Hippocampal formation (tissue), 2 donors: ENCODE measurements around the gene EWSR1.

Source experiments
- DNase-seq, 2 donors: peaks; one replicate each; lab custom pipeline; 2025; lab: John Stamatoyannopoulos, UW

The EWSR1 gene

DNA sequence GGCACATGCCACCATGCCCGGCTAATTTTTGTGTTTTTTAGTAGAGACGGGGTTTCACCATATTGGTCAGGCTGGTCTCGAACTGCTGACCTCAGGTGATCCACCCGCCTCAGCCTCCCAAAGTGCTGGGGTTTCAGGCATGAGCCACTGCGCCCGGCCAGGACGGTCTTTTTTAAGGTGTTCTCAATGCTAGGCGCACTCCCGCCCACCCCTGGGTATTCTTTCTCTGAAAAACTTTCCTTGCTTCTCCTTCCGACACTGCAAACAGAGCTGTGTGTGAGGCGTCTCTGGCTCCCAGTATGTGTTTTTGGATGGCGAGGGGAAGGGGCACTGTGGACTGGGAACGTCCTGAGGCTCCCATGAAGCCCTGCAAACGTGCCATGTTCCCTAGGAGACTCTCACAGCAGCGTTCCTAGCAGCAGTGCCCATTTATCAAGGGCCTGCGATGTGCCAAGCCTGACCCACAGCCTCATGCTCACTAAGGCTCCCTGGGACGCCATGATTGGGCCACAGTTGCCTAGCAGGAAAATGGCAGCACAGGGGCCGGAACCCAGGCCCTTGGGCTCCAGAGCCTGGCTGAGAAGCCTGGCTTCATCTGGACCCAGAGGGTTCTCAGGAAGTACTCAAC, 49.9 kb downstream of the EWSR1 start:
- no peak for DNase-seq

DNA sequence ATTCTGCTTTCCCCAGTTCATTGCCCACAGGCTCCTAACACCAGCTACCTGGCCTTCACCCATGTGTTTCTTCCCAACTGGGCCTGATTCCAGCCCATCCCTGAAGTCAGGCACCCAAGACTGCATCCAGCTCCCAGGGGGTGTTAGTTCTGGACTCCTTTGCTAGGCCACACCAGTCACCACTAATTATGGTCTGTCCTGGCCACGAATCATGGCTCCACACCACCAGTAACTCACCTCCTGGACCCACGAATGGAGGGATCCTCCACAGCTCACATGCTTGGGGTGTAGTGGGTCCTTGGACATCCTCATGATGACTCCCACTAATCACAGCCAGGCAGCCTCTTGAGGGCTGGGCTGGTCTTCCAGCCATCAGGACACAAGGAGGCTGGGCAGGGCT, 51.0 kb downstream of the EWSR1 start:
- DNase-seq: no peak

DNA sequence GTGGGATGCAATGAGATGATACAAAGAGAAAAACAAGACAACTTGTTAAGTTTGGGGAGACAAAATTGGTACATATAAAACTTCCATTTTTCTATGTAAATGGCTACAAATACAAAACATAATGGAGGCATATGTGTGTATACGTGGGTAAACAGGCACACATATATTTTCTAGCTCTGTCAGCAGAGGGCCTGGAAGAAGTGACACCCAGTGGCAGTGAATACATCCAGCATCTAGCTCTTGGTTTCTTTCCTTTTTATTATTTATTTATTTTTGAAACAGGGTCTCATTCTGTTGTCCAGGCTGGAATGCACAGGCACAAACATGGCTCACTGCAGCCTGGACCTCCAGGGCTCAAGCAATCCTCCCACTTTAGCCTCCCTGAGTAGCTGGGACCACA, 52.5 kb downstream of the EWSR1 start:
- no peak for DNase-seq

DNA sequence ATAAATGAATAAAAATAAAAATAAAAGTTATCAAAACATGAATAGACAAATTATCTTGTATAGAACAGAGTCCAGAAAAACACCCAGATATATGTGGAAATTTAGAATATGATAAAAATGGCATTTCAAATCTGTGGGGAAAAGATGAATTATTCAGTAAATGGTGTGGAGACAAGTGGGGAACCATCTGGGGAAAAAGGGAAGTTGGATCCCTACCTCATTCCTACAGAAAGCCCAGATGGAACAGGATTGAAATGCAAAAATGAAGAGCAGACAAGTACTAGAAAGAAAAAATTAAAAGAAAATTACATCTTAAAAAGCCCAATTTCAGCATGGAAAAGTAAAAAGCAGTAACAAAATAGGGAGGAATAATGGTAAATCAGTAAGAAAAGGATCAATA, 55.6 kb downstream of the EWSR1 start:
- no peak for DNase-seq

DNA sequence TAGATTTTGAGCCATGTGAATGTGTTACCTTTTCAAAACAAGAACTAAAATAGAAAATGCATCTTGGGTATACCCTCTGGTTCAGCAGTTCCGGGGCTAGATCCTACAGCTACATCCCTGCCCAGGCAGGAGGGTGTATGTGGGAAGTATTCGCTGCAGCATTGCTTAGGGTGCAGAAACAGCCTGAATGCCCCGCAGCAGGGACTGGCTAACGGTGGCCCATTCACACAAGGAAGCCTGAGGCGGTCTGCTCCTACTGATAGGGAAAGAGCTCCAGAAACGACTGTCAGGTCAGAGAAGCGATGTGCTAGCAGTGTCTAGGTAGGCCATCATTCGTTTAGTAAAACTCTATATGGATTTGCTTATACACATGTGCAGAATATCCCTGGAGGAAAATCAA, 57.3 kb downstream of the EWSR1 start:
- no peak for DNase-seq

DNA sequence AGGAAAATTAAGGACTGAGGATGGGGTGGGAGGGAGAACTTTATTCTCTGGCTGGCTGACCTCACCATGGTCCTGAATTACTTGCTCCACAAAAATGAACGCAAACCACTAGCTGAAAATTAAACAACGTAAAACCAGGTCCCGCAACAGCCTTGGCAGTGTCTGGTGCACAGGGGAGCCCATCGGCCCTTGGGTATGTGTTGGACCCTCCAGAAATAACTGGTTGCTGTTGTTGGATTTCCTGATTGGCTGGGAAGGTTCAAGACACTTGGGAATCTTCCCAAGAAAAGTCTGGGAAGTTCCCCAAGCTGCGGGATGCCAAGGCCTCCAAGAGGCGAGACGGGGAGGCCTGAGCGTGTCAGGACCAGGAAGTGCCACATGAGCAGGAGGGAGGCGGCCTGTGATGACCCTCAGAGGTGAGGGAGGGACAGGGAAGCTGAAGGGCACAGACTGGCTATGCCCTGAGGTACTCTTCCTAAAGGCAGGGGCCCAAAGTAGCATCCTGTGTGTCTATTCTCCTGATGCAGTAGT, 57.8 kb downstream of the EWSR1 start:
- no peak for DNase-seq

DNA sequence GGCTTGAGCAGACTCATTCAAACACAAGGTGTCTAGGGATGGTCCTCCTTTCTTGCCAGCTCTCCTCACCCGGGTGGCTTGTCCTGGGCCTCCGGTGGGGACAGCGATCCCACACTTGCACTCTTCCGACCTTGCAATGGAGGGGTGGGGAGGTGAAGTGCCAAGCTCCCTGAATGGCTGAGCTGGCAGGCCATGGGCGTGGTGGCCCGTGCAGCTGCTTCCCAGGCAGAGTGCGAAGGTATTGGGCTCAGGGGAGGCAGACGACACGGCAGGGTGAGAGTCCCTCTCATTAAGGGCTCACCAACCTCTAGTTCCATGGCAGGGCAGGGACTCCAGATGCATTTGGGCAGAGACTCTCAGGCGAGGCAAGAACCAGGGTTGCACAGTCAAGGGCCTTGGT, 58.4 kb downstream of the EWSR1 start:
- DNase-seq: no peak

DNA sequence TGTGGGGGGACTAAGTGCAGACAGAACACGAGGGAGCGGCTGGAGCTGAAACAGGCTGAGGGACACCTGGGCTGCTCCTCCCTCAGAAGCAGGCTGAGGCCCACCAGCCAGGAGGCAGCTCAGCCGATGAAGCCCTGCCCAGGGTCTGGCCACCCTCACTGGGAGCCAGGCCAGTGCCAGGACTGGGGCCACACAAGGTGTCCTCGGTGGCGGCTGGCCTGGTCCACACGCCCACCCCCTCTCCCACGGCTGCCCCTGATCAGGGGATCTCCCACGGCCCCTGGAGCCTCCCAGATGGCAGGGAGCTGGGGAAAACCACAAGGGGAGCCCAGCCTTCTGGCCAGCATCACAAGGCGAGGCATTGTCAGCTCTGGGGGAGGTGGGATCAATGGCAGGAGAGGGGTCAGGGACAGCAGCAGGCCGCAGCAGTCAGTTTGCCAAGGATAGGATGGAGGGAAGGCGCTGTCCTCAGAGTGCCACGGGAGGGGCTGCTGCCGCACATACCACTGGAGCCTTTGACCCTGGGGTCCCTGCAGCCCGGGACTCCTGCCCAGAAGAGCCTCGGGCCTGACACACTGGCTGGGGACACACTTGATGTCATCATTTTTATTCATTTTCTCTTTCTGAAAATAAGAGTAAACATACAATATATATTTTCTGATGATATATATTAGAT, 59.2 kb downstream of the EWSR1 start:
- DNase-seq: no peak

DNA sequence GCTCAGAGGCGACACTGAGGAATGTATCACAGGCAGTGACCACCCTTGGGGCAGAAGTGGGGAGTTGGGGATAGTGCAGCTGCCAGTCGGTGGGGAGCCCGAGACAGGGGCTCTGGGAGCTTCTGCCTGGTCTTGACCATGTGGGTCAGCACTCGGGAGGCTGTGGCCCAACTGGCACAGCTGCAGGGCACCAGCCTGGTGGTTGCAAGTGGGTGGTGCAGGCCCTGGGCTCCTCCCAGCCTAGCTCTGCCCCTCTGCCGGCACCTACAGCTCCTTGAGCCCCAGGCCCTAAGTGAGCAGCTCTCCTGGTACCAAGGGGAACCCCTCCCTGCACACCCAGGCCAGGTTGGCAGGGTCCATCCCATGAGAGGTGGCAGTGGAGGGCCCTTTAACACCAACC, 60.0 kb downstream of the EWSR1 start:
- no peak for DNase-seq

DNA sequence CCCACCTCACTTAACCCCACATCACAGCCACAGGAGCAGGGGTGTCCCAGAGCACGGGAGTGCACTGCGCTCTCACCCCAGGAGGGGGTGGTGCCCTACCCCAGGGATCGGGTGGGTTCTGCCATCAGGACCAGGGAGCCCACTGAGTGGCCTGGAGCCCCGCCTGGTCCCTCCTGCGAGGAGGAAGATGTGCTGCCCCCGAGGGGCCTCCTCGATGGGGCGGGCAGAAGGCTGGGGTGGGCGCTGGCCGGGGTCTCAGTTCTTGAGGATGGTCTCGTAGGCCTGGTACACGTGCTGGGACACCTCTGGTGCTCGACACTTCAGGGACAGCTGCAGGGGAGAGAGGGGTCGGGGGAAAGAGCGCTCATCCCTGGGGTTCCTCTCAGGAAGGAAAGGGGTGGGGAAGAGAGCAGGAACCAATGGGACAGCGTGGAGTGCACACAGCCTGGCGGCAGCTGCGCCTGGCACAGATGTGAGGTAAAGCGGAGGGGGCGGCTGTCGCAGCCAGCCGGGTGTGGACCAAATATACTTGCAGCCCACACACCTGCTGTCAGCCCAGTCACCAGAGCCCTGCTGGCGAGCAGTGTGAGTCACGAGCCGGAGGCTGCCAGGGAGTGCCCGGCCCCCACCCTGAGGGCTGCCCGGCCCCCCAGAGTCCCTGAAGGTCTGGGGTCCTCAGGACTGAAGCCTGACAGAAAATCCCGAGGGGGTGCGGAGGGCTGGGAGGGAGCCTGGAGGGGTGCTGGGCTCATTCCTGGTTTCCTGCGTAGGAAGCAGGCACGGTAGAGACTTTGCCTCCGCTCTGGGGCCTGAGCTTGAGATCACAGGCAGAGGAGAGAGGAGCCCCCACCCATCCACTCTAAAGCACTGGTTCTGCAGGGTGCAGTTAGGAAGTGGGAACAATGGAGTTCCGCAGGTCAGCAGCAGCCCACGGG, 60.8 kb downstream of the EWSR1 start:
- DNase-seq: no peak

DNA sequence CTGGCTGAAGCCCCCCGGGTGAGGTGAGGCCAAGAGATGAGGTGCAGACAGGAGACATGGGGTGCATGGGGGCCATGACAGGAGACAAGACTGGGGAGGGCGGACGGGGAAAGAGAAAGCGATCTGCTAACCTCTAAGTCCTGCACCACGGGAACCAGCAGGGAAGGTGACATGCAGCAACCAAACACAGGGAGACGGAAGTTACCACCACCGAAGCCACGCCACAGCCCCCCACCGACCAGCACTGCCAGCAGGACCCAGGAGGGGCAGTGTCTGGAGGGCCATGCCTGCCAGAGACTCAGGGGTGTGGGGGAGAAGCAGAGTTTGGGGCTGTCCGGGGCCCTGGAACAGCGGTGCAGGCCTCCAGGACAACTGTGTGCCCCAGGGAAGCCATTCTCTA, 61.5 kb downstream of the EWSR1 start:
- no peak for DNase-seq

DNA sequence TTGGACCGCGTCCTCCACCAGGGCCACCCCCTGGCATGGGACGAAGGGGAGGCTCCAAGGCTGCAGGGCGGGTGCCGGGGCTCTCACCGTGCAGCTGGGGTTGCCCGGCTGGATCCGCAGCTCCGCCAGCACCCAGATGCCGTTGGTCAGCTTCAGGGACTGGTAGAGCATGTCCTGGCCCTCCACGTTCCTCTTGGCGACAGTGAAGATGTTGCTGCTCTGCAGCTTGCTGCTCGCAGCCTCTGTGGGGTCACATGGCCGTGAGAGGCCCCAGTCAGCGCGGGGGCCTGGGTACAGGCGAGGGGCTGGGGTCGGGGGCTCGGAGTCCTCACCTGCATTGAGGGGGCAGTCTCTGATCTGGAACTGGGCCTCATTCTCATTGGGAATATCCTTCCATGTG, 62.2 kb downstream of the EWSR1 start:
- no peak for DNase-seq

DNA sequence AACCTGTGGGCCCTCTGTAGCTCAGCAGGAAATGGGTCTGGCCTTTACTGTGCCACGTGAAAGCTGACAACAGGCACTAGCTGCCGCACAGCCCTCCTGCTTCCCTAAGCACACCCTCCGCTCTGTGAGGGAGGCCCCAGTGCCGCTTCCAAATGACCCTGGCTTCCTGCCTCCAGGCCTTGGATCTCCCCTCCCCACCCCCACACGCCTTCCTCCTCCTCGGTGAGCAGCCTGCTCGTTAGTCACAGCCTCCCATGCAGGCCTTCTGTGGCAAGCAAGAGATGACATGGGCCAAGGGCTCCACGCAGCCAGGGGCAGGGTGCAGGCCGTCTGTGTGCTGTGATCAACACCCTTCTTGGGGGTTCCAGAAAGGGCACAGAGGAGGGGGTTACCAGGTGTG, 62.7 kb downstream of the EWSR1 start:
- no peak for DNase-seq

DNA sequence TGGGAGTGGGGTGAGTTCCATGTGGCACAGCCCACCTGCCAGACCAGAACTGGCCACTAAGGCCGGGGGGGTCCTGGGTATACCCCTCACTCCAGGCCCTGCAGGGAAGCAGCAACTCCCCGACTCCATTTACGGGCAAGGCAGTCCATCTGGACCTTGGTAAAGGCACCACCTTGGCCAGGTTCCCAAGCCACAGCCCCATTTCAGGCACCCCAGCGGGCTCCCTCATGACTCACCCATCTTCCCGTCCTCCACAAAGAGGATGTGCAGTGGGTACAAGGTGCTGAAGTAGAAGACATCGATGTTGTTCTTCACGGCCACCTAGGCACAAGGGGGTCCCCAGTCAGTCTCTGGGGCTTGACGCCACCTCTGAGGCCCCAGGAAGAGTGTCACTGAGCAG, 63.1 kb downstream of the EWSR1 start:
- no peak for DNase-seq

DNA sequence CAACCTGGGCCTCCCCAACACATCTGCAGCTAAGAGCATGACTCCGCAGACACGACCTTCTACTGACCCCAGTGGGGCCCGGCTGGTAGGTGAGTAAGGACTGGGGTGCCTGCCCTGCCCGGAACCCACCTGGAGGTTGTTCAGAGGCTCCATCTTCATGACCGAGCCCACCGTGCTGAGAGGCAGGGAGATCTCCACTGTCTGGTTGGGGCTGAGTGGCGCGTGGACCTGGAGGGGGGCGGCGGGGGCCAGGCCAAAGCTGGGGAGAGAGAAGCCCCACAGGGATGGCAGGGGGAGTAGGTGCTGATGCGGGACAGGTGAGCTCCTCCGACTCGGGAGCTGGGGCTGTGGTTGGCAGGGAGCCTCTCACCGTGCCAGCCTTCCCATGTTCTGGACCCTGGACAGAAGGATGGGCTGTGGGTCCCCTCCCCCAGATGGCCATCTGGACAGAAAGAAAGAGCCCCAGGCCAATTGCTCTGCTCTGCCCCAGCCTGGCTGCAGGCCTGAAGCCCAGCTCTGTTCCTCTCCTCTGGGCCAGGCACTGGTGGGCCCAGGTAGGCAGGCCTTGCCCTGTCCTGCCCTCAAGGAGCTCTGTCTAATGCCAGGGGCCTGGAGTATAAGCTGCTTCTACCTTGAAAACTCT, 63.7 kb downstream of the EWSR1 start:
- DNase-seq: no peak

DNA sequence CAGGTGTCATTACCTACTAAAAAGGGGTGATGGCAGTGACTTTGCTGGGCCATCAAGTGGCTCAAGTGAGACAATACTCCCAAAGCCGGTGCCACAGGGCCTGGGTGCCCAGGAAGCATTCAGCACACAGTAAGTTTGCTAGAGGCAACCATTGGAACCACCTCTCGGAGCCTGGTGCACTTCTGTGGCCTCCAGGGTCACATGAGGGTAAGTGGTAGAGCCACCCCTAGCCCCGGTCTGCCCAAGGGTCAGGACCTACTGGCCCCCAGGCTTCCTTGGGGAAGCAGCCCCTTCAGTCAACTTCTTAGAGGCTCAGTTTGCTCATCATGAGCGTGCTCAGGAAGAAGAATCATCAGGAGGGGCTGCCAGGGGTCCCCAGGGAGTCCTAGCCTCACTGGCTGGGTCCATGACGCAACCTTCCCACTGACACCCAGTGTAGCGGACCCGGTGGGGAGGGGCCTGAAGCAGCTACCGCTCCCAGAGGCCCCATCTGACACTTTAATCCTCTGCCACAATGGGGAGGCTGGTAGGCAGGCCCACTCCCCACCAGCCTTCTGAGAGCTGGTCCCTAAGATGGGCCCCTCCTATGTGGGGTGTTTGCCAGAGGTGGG, 64.9 kb downstream of the EWSR1 start:
- no peak for DNase-seq

DNA sequence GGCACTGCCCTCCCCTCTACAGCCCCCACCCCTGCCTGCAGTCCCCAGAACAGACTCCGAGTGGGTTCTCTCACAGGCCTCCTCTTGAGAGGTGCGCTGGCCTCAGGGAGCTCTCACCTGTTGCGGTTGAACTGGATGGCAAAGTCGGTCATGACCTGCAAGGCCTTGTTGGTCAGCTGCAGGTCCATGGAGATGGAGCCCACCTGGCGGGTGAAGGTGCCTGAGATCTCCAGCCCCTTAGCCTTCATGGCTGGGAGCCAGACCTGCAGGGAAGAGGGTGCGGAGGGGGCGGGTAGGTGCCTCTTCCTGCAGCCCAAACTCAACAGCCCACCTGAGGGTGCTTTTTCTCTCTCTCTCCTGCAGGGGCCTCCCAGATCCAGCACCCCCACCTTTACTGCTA, 66.1 kb downstream of the EWSR1 start:
- no peak for DNase-seq

DNA sequence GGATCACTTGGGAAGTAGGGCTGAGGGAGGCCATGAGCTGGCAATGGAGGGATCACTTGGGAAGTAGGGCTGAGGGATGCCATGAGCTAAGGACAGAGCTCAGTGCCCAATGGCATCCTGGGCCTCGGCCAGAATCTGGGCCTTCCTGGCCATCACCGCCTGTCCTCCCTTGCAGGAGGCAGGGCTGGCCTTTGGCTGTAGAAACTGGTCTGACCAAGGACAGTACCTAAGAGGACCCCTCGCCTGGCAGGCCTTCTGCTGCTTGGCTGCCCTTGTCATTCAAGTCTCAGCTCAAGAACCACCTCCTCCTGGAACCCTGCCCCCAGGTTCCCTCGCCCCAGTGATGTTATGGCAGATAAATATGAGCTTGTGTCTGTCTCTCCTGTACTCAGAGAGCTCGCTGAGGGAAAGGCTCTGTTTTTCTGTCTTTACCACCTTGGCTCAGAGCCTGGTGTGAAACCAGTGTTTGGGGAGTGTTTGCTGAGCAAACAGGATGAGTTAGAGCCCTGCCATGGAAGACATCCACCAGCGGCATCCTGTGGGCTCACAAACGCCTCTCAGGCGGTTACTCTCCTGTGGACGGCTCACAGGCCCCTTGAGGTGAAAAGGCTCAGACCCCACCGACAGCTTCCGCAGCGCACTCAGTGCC, 66.8 kb downstream of the EWSR1 start:
- DNase-seq: no peak

DNA sequence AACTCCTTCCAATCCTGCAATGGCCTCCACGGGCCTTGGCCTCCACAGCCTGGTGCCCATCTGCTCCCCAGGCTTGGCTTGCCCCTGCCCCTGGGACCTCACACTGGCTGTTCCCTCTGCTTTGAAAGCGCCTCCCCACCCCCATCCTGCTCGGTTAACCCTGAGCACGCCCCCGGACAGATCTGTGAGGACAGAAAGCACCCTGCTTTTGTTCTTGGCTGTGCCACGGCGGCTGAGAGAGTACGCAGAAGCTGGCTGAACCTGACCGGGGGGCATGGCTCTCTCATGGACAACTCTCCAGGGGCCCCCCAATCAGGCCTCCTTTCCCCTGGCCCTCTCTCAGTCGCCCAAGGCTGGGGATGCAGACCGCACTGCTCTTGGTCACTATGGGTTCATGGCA, 67.6 kb downstream of the EWSR1 start:
- no peak for DNase-seq

DNA sequence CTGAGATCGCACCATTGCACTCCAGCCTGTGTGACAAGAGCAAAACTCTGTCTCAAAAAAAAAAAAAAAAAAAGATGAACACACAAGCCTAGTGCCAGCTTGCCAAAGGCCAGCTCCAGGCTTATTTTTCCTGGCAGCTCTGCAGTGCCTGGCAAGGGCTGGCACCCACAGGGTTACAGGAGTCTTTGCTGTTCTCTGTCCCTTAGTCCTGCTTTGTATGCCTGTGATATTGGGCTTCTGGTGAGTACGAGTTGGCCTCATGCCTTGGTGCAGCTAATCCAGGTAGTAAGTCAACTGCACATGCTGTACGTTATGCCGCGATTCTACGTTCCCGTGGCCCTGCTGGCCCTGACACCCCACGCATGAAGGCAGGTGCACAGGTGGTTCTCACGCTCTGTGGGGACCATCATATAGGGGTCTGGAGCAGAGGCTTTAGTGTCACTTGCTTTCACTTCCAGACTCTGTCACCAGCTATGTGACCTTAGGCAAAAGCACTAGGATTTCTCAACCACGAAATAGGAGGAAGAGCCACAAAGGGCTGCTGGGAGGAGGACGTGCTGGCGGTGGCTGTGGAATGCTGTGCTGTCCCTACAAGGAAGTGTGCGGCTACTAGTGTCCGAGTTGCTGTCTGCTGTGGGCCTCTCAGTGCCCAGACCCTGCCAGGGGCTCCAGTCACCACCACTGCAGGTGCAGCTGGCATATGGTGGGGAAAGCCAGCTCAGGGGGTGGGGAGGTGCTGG, 68.9 kb downstream of the EWSR1 start:
- DNase-seq: no peak
